GM21723 (cell line): ENCODE data around the gene LBHD2.
"Not testable (repeated sequence)": the region's sequence is repeated elsewhere in the genome, so short reads cannot be mapped to it uniquely, and the experiment has no call there.

Experiments used
- ATAC-seq: cut with Tn5 transposase; IDR thresholded peaks from one replicate; pipeline ENCODE4 v1.9.1; 2021; ENCODE audit warnings: mild to moderate bottlenecking, moderate library complexity; ENCODE audit not compliant: unreplicated experiment

Gene LBHD2

GRCh38 chr14:103102689-103103260 is 18.8 kb downstream of the LBHD2 start:
- ATAC-seq = no peak

- ATAC-seq = no peak
Observed at GRCh38 chr14:103103461-103104388, 19.7 kb downstream of the LBHD2 start.

- no peak for ATAC-seq
Observed at GRCh38 chr14:103104389-103104653, 20.3 kb downstream of the LBHD2 start.

- ATAC-seq = peak; percentile 47
Observed at GRCh38 chr14:103104654-103105452, 20.8 kb downstream of the LBHD2 start.

- ATAC-seq = no peak
Observed at GRCh38 chr14:103105580-103106150, 21.7 kb downstream of the LBHD2 start.

- no peak for ATAC-seq
Observed at GRCh38 chr14:103107455-103107854, 23.4 kb downstream of the LBHD2 start.

GRCh38 chr14:103107941-103108748 is 24.1 kb downstream of the LBHD2 start:
- ATAC-seq = no peak

- ATAC-seq = no peak
Observed at GRCh38 chr14:103108749-103109207, 24.8 kb downstream of the LBHD2 start.

GRCh38 chr14:103109535-103110441 is 25.8 kb downstream of the LBHD2 start:
- ATAC-seq = no peak

GRCh38 chr14:103110681-103111231 is 26.7 kb downstream of the LBHD2 start:
- no peak for ATAC-seq

GRCh38 chr14:103111232-103111868 is 27.3 kb downstream of the LBHD2 start:
- ATAC-seq = no peak

- ATAC-seq = no peak
Observed at GRCh38 chr14:103112400-103113243, 28.6 kb downstream of the LBHD2 start.

GRCh38 chr14:103113303-103113702 is 29.3 kb downstream of the LBHD2 start:
- no peak for ATAC-seq

- no peak for ATAC-seq
Observed at GRCh38 chr14:103113774-103114173, 29.8 kb downstream of the LBHD2 start.

GRCh38 chr14:103115086-103115679 is 31.2 kb downstream of the LBHD2 start:
- ATAC-seq = not testable (repeated sequence)

GRCh38 chr14:103115845-103116572 is 32.0 kb downstream of the LBHD2 start:
- ATAC-seq = no peak

- no peak for ATAC-seq
Observed at GRCh38 chr14:103116636-103117035, 32.6 kb downstream of the LBHD2 start.
